H9 (cell line): ENCODE results near the gene STK31. TPM values are rescaled to one million over a fixed set of nuclear protein-coding genes. Genes with fewer than 3 reads are reported as not detected.

Experiments
- DNase-seq: peaks from one replicate; pipeline ENCODE4 v3.0.0-alpha.2; 2017
- H2AFZ ChIP-seq: one replicate; pipeline ENCODE4 v1.6.1; 2013; ENCODE audit warnings: mild to moderate bottlenecking, low read length, control low read depth, moderate library complexity
- H2AK5ac ChIP-seq: 2 replicates; pipeline ENCODE4 v1.6.1; 2013; ENCODE audit warnings: low read length, control low read depth, mixed read lengths; ENCODE audit not compliant: insufficient read length
- H2BK120ac ChIP-seq: one replicate; pipeline ENCODE4 v1.6.1; 2013; ENCODE audit warnings: low read depth, mild to moderate bottlenecking, low read length, control low read depth, inconsistent platforms; ENCODE audit not compliant: poor library complexity, severe bottlenecking
- H2BK12ac ChIP-seq: 2 replicates; pipeline ENCODE4 v1.6.1; 2013; ENCODE audit warnings: low read length, control low read depth, mixed read lengths, low read depth; ENCODE audit not compliant: insufficient read length
- H2BK15ac ChIP-seq: 2 replicates; pipeline ENCODE4 v1.6.1; 2013; ENCODE audit warnings: low read depth, low read length, control low read depth
- H2BK20ac ChIP-seq: one replicate; pipeline ENCODE4 v1.6.1; 2013; ENCODE audit warnings: low read depth, mild to moderate bottlenecking, low read length, control low read depth, inconsistent platforms; ENCODE audit not compliant: poor library complexity, severe bottlenecking
- H2BK5ac ChIP-seq: 2 replicates; pipeline ENCODE4 v1.6.1; 2013; ENCODE audit warnings: low read length, control low read depth, mixed read lengths; ENCODE audit not compliant: insufficient read length
- H3K14ac ChIP-seq: 2 replicates; pipeline ENCODE4 v1.6.1; 2013; ENCODE audit warnings: low read length, control low read depth; ENCODE audit not compliant: insufficient read depth
- H3K18ac ChIP-seq: 2 replicates; pipeline ENCODE4 v1.6.1; 2013; ENCODE audit warnings: low read depth, mild to moderate bottlenecking, mixed read lengths, low read length, control low read depth; ENCODE audit not compliant: insufficient read length
- H3K23ac ChIP-seq: 2 replicates; pipeline ENCODE4 v1.6.1; 2013; ENCODE audit warnings: low read length, control low read depth, mixed read lengths, low read depth; ENCODE audit not compliant: insufficient read length
- H3K23me2 ChIP-seq: 2 replicates; pipeline ENCODE4 v1.6.1; 2013; ENCODE audit warnings: low read depth, mild to moderate bottlenecking, mixed read lengths, low read length, control low read depth; ENCODE audit not compliant: insufficient read length, poor library complexity, severe bottlenecking
- H3K27ac ChIP-seq: 2 replicates; pipeline ENCODE4 v1.5.1; 2013; ENCODE audit warnings: low read length, control low read depth, mixed read lengths, low read depth; ENCODE audit not compliant: insufficient read length
- H3K27me3 ChIP-seq: 2 replicates; pipeline ENCODE4 v1.6.1; 2013; ENCODE audit warnings: low read length, control low read depth, inconsistent platforms; ENCODE audit not compliant: insufficient read depth
- H3K4ac ChIP-seq: 2 replicates; pipeline ENCODE4 v1.6.1; 2013; ENCODE audit warnings: low read depth, mild to moderate bottlenecking, control low read depth, inconsistent platforms, low read length, moderate library complexity
- H3K4me1 ChIP-seq: 2 replicates; pipeline ENCODE4 v1.6.1; 2013; ENCODE audit warnings: low read length, control low read depth, inconsistent platforms; ENCODE audit not compliant: insufficient read depth
- H3K4me2 ChIP-seq: 2 replicates; pipeline ENCODE4 v1.6.1; 2013; ENCODE audit warnings: low read length, control low read depth, mixed read lengths; ENCODE audit not compliant: insufficient read length, insufficient read depth
- H3K56ac ChIP-seq: 2 replicates; pipeline ENCODE4 v1.6.1; 2013; ENCODE audit warnings: low read depth, mild to moderate bottlenecking, mixed read lengths, low read length, control low read depth; ENCODE audit not compliant: insufficient read length
- H3K79me1 ChIP-seq: 2 replicates; pipeline ENCODE4 v1.6.1; 2013; ENCODE audit warnings: low read depth, mild to moderate bottlenecking, moderate library complexity, low read length, control low read depth, inconsistent platforms; ENCODE audit not compliant: insufficient read depth, poor library complexity, severe bottlenecking
- H3K79me2 ChIP-seq: 2 replicates; pipeline ENCODE4 v1.6.1; 2013; ENCODE audit warnings: low read length, control low read depth, inconsistent platforms; ENCODE audit not compliant: insufficient read depth
- H3K9ac ChIP-seq: 2 replicates; pipeline ENCODE4 v1.6.1; 2013; ENCODE audit warnings: low read length, control low read depth, mixed read lengths; ENCODE audit not compliant: insufficient read length; ENCODE audit errors: extremely low read depth
- H3K9me3 ChIP-seq: one replicate; pipeline ENCODE4 v1.6.1; 2013; ENCODE audit warnings: low read depth, low read length, inconsistent platforms; ENCODE audit not compliant: control insufficient read depth
- H3T11ph ChIP-seq: one replicate; pipeline ENCODE4 v1.6.1; 2013; ENCODE audit warnings: mild to moderate bottlenecking, low read length, control low read depth, inconsistent platforms
- H4K20me1 ChIP-seq: one replicate; pipeline ENCODE4 v1.6.1; 2013; ENCODE audit not compliant: control insufficient read depth, insufficient read length, insufficient read depth
- H4K5ac ChIP-seq: 2 replicates; pipeline ENCODE4 v1.6.1; 2013; ENCODE audit warnings: low read depth, mild to moderate bottlenecking, mixed read lengths, low read length, control low read depth; ENCODE audit not compliant: insufficient read length
- H4K8ac ChIP-seq: replicated peaks from 2 replicates; pipeline ENCODE4 v1.6.1; 2013; ENCODE audit warnings: low read length, control low read depth, mixed read lengths, low read depth; ENCODE audit not compliant: insufficient read length
- H4K91ac ChIP-seq: 2 replicates; pipeline ENCODE4 v1.6.1; 2013; ENCODE audit warnings: low read depth, mild to moderate bottlenecking, moderate library complexity, mixed read lengths, low read length, control low read depth; ENCODE audit not compliant: insufficient read length
- H3K27ac Mint-ChIP-seq, 3 experiments: 2 replicates in 2 of 3; 3 replicates in 1 of 3; pipeline ENCODE4 v1.8.0; 2020 to 2021; ENCODE audit warnings: mixed read lengths in 3 of 3, mild to moderate bottlenecking in 1 of 3, moderate library complexity in 1 of 3
- H3K27me3 Mint-ChIP-seq: 2 replicates; pipeline ENCODE4 v1.8.0; 2021; ENCODE audit warnings: low read depth, mild to moderate bottlenecking, moderate library complexity, mixed read lengths
- H3K36me3 Mint-ChIP-seq, 3 experiments: 2 replicates in 2 of 3; 3 replicates in 1 of 3; pipeline ENCODE4 v1.8.0; 2020 to 2021; ENCODE audit warnings: low read depth in 3 of 3, mixed read lengths in 3 of 3; ENCODE audit not compliant: insufficient read depth in 1 of 3
- H3K4me1 Mint-ChIP-seq, 2 experiments: 2 replicates each; pipeline ENCODE4 v1.8.0; 2020; ENCODE audit warnings: mixed read lengths in 2 of 2
- H3K4me3 Mint-ChIP-seq, 2 experiments: 2 replicates in 1 of 2; 3 replicates in 1 of 2; pipeline ENCODE4 v1.8.0; 2020 to 2021; ENCODE audit warnings: mild to moderate bottlenecking in 2 of 2, mixed read lengths in 2 of 2, moderate library complexity in 1 of 2
- H3K9me3 Mint-ChIP-seq, 2 experiments: 2 replicates in 1 of 2; 3 replicates in 1 of 2; pipeline ENCODE4 v1.8.0; 2020; ENCODE audit warnings: mild to moderate bottlenecking in 2 of 2, mixed read lengths in 2 of 2, moderate library complexity in 1 of 2
- WGBS: extraction: QIAGEN DNeasy Blood & Tissue Kit; methylation state at CpG from one replicate; pipeline ENCODE4 v1.1.7; 2013; ENCODE audit warnings: missing lambda C conversion rate, low lambda C conversion rate, mixed read lengths; ENCODE audit not compliant: insufficient read length; ENCODE audit errors: extremely low coverage; 5-methylcytosine and 5-hydroxymethylcytosine counted together
- total RNA-seq: library from RNA; stranded (reverse); gene quantifications from 2 replicates; pipeline ENCODE4 v1.2.1, GENCODE V29; 2021
- TF ChIP-seq, protein P1 (sequence below): fragments of 200-600 bp; sonication (generic); conservative IDR thresholded peaks from 3 replicates; pipeline ENCODE4 v1.8.0; 2021; ENCODE audit warnings: antibody characterized with exemption, mild to moderate bottlenecking

Gene STK31
- total RNA-seq, 1 experiment from 2014 or later = 0.24 TPM

DNA sequence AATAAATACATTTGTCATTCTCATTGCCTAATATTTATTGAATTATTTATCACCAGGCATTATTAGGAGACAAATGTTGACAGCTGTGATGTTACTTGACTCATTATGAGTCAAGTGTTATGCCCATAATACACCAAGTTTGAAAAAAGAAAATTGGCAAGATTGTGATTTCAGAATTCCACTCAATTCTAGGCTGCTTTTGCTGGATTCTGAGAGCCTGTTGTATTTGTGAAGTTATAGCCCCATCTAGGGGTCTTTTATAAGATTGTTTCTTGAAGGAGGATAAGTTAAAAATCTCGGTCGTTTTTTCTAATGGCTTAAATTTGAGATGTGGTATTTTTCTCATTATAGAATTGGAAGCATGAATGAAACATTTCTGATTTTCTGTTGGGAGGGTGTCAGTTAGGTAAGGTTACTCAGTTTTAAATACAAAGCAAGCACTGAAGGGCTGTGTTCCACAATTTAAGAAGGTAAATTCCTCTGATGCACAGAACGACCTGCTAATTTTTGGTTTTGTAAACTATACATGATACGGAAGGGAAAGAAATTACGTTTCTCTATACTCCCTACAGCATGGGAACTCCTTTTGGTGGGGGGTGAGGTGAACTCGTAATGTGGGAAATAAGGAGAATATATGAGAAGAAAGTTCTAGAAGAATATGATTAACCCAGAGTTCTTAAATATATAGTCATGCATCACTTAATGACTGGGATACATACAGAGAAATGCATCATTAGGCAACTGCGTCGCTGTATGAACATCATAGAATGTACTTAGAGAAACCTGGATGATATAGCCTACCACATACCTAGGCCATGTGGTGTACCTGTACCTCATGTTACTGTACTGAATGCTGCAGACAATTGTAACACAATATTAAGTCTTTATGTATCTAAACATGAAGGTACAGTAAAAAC lies 2.6 kb downstream of the STK31 start:
- Histone ChIP-seq H3K23ac (no peak overlapping the region), H3K23me2 (no peaks in the 10 kb centered on the region), H2AFZ (no peak overlapping the region), H4K91ac (no peak overlapping the region), H2BK20ac (no peak overlapping the region), H2BK15ac (no peak overlapping the region), H3K4me1 (no peaks in the 10 kb centered on the region), H3K27me3 (no peaks in the 10 kb centered on the region), H4K5ac (no peak overlapping the region), H2BK5ac (no peak overlapping the region), H2AK5ac (no peak overlapping the region), H3K56ac (no peak overlapping the region), H2BK12ac (no peak overlapping the region), H3K79me1 (no peaks in the 10 kb centered on the region), H3K18ac (no peak overlapping the region), H3K4ac (no peak overlapping the region), H3K27ac (no peak overlapping the region), H4K20me1 (no peaks in the 10 kb centered on the region), H3T11ph (no peak overlapping the region), H2BK120ac (no peak overlapping the region), H3K79me2 (no peaks in the 10 kb centered on the region), H3K9me3 (no peaks in the 10 kb centered on the region), H4K8ac (no peak overlapping the region), H3K9ac (no peak overlapping the region), H3K4me2 (no peak overlapping the region), H3K14ac (no peak overlapping the region)
- no peak for DNase-seq
- Mint-ChIP-seq H3K36me3 (no peaks in the 10 kb centered on the region; a peak in 1 of 7 replicates), H3K4me1 (no peaks in the 10 kb centered on the region), H3K9me3 (no peaks in the 10 kb centered on the region), H3K27me3 (peaks cover 2% of the 10 kb centered on the region), H3K4me3 (no peak overlapping the region), H3K27ac (no peak overlapping the region)
- WGBS = no CpG with 5 or more reads among the region's 8 CpGs
- TF ChIP-seq, protein P1, sequence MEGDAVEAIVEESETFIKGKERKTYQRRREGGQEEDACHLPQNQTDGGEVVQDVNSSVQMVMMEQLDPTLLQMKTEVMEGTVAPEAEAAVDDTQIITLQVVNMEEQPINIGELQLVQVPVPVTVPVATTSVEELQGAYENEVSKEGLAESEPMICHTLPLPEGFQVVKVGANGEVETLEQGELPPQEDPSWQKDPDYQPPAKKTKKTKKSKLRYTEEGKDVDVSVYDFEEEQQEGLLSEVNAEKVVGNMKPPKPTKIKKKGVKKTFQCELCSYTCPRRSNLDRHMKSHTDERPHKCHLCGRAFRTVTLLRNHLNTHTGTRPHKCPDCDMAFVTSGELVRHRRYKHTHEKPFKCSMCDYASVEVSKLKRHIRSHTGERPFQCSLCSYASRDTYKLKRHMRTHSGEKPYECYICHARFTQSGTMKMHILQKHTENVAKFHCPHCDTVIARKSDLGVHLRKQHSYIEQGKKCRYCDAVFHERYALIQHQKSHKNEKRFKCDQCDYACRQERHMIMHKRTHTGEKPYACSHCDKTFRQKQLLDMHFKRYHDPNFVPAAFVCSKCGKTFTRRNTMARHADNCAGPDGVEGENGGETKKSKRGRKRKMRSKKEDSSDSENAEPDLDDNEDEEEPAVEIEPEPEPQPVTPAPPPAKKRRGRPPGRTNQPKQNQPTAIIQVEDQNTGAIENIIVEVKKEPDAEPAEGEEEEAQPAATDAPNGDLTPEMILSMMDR = peak; percentile 84
